ENCODE results near the gene KCNC3.

DNA sequence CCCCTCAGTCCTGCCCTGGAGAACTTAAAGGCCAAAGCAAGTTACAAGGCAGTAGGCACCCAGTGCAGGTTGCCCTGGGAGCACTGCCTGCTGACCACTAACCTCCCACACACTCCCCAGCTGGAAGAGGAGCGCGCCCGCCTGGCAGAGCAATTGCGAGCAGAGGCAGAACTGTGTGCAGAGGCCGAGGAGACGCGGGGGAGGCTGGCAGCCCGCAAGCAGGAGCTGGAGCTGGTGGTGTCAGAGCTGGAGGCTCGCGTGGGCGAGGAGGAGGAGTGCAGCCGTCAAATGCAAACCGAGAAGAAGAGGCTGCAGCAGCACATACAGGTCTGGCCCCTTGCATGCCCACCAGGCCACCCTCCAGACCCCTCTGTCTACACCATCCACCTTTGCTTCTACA lies 61.1 kb downstream of the KCNC3 start:
- TF ChIP-seq, protein P1, sequence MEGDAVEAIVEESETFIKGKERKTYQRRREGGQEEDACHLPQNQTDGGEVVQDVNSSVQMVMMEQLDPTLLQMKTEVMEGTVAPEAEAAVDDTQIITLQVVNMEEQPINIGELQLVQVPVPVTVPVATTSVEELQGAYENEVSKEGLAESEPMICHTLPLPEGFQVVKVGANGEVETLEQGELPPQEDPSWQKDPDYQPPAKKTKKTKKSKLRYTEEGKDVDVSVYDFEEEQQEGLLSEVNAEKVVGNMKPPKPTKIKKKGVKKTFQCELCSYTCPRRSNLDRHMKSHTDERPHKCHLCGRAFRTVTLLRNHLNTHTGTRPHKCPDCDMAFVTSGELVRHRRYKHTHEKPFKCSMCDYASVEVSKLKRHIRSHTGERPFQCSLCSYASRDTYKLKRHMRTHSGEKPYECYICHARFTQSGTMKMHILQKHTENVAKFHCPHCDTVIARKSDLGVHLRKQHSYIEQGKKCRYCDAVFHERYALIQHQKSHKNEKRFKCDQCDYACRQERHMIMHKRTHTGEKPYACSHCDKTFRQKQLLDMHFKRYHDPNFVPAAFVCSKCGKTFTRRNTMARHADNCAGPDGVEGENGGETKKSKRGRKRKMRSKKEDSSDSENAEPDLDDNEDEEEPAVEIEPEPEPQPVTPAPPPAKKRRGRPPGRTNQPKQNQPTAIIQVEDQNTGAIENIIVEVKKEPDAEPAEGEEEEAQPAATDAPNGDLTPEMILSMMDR (IDR thresholded peaks at IDR 0.05; ENCODE audit: poor library complexity) = no peak
- TF ChIP-seq EZH2 (IDR thresholded peaks at IDR 0.05; ENCODE audit: borderline replicate concordance) (no peak), EZH2phosphoT487 (IDR thresholded peaks at IDR 0.05; ENCODE audit: low read depth, severe bottlenecking, unreplicated experiment) (no peak)
